Fibroblast of lung (primary cell): ENCODE data around the gene MRC1.

Experiments used
- CTCF ChIP-seq, 2 donors: IDR thresholded peaks in 1 of 2; conservative IDR thresholded peaks in 1 of 2; 1 replicate in 1 of 2; 2 replicates in 1 of 2; pipeline ENCODE4 v1.5.1; 2011 to 2012; ENCODE audit warnings: low read length in 2 of 2, control low read depth in 1 of 2, inconsistent platforms in 1 of 2, low read depth in 1 of 2, mild to moderate bottlenecking in 1 of 2
- EZH2 ChIP-seq: IDR thresholded peaks from 2 replicates; pipeline ENCODE4 v1.5.1; 2012; ENCODE audit warnings: low read length, control low read depth, mild to moderate bottlenecking; ENCODE audit errors: missing control alignments

- TF ChIP-seq CTCF (conservative IDR thresholded peaks at IDR 0.05 in 1 of 2, IDR thresholded peaks at IDR 0.05 in 1 of 2; ENCODE audit: low read depth in 1 of 2, low read length in 2 of 2) (no peak), EZH2 (no peak)
Observed at GRCh38 chr10:17785276-17785930, 23.7 kb upstream of the MRC1 start.
